NCI-H345 (cell line): Measurements from ENCODE around the gene ALDOA.

Experiments
- DNase-seq: peaks from one replicate; lab custom pipeline; 2025; lab: John Stamatoyannopoulos, UW

The ALDOA gene

DNA sequence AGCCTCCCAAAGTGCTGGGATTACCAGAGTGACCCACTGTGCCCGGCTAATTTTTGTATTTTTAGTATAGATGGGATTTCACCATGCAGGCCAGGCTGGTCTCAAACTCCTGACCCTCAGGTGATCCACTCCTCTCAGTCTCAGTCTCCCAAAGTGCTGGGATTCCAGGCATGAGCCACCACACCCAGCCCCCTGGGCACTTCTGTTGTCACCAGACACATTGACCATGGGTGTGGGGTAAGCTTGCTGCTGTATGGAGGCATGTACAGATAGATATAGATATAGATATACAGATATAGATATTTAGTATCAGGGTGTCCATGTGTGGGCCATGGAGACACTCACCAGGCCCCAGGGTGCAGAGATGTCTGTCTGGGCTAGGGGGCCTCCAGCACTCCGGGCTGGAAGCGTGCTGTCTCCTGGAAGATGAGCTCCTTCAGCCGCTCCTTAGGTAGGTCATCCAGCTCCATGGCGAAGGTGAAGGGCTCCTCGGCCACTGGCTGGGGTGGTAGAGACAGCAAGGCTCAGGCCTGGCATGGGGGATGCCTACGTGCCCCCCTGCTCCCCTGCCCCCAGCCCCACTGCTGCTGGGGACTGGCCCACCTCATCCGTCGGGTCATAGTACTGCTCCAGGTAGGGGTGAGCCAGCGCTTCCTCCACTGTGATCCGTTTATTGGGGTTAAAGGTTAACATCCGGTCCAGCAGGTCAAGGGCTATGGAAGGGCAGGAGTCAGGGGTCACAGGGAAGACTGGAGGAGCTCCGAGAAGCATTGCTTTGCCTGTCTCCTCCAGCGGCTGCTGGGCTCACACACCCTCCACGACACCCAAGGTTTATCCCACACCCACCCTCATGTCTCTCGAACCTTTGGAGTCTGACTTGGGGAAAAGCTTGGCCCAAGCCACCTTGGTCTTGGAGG is 51.0 kb downstream of the ALDOA start:
- DNase-seq = no peak

DNA sequence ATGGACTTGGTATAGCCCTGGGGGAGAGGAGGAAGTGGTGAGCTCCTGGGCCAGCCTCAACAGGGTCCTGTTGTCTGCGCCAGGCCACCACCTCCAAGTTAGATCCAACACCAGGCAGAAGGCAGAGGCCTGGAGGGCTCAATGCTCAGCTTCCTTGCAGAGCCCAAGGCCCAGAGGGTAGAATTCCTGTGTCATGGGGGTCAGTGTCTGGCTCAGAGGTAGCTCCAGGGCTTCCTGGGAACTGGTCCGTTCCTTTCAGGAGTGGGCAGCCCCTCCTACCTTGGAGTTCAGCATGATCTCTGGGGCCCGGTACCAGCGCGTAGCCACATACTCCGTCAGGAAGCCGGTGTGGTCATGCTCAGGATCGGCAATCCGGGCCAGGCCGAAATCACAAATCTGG is 52.2 kb downstream of the ALDOA start:
- DNase-seq = no peak

DNA sequence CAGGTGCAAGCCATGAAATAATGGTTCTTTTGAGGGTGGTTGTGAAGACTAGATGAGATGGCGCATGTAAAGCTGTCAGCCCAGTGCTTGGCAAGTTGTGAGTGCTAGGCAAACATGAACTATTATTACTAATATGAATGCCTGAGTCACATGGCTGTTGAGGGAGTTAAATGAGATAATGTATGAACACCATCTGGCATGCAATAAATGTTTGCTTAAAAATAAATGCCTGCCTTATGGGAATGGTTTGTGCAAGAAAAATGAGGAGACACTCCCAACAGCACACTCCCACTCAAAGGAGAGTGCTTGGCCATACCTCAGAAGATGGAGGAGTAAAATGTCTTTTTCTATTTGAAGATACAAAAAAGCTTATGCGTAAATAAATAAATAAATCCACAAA is 53.9 kb downstream of the ALDOA start:
- no peak for DNase-seq
